Left ventricle myocardium superior (tissue), 1 donor: ENCODE measurements around the gene RUSF1. TPM values are rescaled to one million over a fixed set of nuclear protein-coding genes. Genes with fewer than 3 reads are reported as not detected.
"Not testable (repeated sequence)": the region's sequence is repeated elsewhere in the genome, so short reads cannot be mapped to it uniquely, and the experiment has no call there.

ENCODE experiments used
- ATAC-seq: fragments of 200-7000 bp; cut with Tn5 transposase; one replicate; pipeline ENCODE4 v1.9.1; 2020; ENCODE audit warnings: mild to moderate bottlenecking, moderate library complexity
- DNase-seq: peaks from one replicate; pipeline ENCODE4 v3.0.0-alpha.2; 2020
- intact Hi-C: fragments of 100-400 bp; cut with micrococcal nuclease; formaldehyde crosslinking; loops from one replicate; pipeline ENCODE4 v1.11.0; 2022
- total RNA-seq: library from RNA; stranded (reverse); fragmentation: NEBNext Ultra II Directional; extraction: Animal tissue kit (Norgen Biotek cat#: 25700); gene quantifications from one replicate; pipeline ENCODE4 v1.2.1, GENCODE V29; 2021
- donor health status: DM: no; HTN: yes; CAD: no; lungs with severe emphysema.

RUSF1 gene
- total RNA-seq, 1 donor from 2014 or later, result 18.9 TPM

- DNase-seq, result peak; percentile 100
- intact Hi-C loops, result loop anchor here (10.0 kb wide), 1 partner anchor 415 kb away; the partner anchor contains the start of gene ZNF267
- peak; percentile 88 for ATAC-seq
Observed at GRCh38 chr16:31459687-31460581, 48.3 kb downstream of the RUSF1 start.

DNA sequence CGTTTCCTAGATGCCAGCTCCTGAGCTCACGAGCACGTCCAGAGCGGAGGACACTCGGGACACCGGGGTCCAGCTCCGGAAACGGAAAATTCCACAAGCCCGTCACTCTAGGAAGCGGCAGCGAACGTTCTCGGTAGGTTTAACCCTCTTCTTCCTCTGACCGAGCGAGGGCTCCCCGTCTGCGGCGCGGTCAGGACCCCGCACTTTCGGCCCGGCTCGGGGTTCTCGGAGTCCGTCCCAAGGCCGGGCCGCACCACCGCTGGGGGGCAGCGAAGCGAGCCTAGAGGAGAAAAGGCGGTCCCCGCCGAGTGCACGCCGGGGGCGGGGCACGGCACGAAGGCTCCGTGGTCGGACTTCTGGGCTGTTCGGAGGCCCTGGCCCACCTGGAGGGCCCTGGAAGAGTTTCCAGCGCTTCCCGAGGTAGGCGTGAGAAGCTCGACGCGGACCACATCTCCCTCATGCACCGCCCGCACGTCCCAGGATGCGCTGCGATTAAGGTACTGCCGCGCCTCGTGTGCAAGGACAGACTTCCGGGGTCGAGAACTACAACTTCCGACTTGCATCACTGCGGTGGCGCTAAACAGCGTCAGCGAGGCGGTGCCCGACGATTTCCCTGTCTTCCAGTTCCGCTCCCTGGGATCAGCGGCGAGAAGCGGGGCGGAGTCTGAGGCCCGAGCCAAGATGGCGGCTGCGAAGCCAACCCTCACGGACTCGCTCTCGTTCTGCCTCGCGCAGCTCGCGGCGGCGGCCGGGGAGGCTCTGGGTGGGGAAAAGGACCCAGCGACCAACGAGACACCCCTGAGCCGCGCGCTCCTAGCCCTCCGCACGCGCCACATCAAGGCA is 49.1 kb downstream of the RUSF1 start, which contains the start of gene ARMC5:
ARMC5 (plus strand) TSS at position 658 of the 843 bp plus-strand sequence; CDS start at position 682, 24 bp downstream.
- intact Hi-C loops, result no loop called here
- DNase-seq (peak; percentile 98), ATAC-seq (peak; percentile 87)

- DNase-seq, result peak; percentile 75
- ATAC-seq, result peak; percentile 0
- intact Hi-C loops, result no loop called here
Observed at GRCh38 chr16:31458073-31458843, 49.9 kb downstream of the RUSF1 start.

DNA sequence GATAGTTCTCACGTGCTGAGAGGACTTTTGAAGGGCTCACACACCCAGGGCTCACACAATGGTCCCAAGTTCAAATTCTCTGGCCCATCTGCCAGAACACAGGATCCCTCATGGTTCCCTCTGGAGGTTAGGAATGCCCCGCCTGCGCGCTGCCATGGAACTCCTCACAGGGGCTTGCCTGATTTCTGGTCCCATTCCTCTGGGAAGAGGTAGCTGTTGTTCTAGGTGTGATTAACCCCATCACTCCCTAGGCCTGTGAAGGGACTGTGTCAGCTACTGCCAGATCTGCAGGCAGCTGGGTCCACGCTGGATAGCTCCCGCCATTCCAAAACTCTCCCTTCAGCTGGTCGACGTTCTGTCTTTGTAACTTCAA is 51.2 kb downstream of the RUSF1 start:
- no peak for DNase-seq
- intact Hi-C loops, result no loop called here
- ATAC-seq, result no peak

DNA sequence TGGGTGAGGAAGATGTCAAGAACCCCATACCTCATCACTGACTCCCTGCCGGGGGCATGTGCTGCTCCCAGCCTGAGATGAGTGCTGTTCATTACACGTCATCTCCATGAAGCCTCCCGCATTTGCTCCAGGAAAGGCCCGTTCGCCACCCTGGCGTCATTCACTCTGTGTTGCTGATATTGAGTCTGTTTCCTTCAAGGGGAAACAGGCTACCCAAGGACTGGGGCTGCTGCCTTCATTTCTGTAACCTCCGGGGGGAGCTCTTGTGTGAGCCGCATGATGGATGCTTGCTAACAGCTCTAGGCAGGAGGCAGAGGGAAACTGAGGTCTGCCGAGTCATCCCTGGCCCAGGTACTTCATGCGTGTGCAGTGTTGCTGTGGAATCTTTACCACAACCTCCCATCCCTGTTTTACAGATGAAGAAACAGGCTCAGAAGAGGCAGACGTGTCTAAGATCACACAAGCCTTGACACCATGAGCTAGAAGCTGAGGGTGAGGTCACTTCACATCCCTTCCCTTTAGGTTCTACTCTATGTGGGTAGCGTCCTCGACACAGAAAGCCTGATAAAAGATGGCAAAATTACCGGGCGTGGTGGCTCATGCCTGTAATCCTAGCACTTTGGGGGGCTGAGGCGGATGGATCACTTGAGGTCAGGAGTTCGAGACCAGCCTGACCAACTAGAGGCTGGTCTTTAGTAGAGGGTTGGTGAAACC is 52.4 kb downstream of the RUSF1 start:
- ATAC-seq (no peak), DNase-seq (no peak)
- intact Hi-C loops, result no loop called here

- DNase-seq, result peak; percentile 43
- peak; percentile 10 for ATAC-seq
- intact Hi-C loops, result no loop called here
Observed at GRCh38 chr16:31453255-31454204, 54.7 kb downstream of the RUSF1 start.

DNA sequence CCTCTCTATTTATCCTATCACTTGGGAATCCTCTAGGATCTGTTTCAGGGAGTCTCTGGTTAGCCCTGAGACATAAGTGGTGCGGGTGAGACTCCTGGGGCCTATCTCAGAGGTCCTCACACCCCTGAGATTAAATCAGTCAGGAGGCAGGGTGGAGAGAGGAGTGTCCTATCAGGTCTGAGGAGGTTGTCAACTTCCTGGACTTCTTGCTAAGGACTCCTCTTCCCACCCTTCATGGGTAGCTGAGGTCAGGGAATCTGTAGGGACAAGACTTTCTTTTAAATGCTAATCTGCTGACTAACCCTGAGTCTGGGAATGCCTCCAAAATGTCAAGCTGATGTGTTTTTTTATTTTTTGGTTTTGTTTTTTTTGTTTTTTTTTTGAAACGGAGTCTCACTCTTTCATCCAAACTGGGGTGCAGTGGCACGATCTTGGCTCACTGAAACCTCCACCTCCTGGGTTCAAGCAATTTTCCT is 55.5 kb downstream of the RUSF1 start:
- DNase-seq (no peak), ATAC-seq (peak; percentile 46)
- intact Hi-C loops, result no loop called here

DNA sequence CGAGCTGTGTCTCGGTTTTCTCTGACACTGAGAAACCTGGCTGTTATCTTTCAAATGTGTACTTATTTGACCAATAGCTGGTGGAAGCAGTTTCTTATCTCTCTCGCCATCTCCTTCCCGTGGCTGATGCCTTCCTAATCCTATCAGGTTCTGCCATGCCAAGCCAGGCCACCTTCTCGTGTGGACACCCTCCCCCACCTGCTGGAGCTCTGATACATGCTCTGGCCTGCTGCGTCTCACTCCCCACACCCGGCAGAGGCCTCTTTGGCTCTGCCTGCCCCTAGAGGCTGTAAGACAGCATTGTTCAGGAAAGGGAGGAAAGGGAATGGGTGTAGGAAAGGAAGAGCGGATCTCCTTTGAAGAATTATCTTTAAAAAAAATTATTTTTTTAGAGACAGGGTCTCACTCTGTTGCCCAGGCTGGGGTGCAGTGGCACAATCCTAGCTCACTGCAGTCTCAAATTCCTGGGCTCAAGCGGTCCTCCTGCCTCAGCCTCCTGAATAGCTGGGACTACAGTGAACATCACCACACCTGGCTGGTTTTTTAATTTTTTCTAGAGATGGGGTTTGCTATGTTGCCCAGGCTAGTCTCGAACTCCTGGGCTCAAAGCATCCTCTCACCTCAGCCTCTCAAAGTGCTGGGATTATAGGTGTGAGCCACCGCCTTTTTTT is 56.4 kb downstream of the RUSF1 start:
- peak; percentile 72 for ATAC-seq
- intact Hi-C loops, result no loop called here
- DNase-seq, result peak; percentile 62

GRCh38 chr16:31451201-31451600 is 57.0 kb downstream of the RUSF1 start:
- DNase-seq (no peak), ATAC-seq (no peak)
- intact Hi-C loops, result no loop called here

- DNase-seq, ATAC-seq: not testable (repeated sequence)
- intact Hi-C loops, result loop anchor here (10.0 kb wide), 1 partner anchor 461 kb away; the partner anchor contains the start of gene HSD3B7
Observed at GRCh38 chr16:31445931-31446330, 62.3 kb downstream of the RUSF1 start.

DNA sequence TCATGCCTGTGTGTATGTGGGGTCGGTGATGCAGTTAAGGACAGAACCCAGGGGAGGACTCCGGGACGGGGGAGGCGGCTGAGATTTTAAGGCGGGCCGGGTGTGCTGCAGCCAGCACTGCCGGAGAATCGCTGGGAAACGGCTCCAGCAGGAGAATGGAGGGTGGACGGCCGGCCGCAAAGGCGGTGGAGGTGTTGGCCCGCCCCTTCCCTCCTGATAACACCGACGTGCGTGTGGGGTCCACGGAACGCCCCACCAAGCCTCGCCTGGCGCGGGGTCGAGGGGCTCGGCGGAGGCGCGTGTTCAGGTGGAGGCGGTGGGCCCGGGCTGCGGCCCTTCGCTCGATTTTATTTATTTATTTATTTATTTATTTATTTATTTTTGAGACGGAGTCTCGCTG is 66.2 kb downstream of the RUSF1 start:
- intact Hi-C loops, result loop anchor here (10.0 kb wide), 1 partner anchor 457 kb away; the partner anchor contains the start of gene HSD3B7

GRCh38 chr16:31440516-31441184 is 67.5 kb downstream of the RUSF1 start:
- no peak for ATAC-seq
- no peak for DNase-seq
- intact Hi-C loops, result loop anchor here (10.0 kb wide), 1 partner anchor 456 kb away; the partner anchor contains the start of gene HSD3B7

More for the DNA sequence above, 66.2 kb downstream of the RUSF1 start:
- DNase-seq (peak; percentile 49), ATAC-seq (no peak)

DNA sequence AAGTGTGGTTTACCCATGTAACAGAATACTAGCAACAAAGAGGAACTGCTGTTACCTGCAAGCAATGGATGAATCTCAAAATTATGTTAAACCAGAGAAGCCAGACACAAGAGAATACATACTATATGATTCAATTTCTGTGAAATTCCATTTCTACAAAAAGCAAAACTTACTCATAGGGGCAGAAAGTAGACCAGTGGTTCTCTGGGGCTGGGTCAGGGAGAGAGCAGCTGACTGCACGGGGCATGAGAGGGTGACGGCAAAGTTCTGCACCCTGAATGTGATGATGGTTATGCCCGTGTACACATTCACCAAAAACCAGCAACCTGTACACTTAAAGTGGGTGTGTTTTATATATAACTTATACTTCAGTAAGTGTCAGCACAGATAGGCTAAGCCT is 68.7 kb downstream of the RUSF1 start:
- intact Hi-C loops, result no loop called here
- ATAC-seq, result no peak
- no peak for DNase-seq
